Lower leg skin (tissue), 3 donors: ENCODE data around the gene PLK4.

ENCODE experiments used
- CTCF ChIP-seq, 3 donors: fragments of 450-650 bp; IDR thresholded peaks; one replicate each; pipeline ENCODE4 v1.5.1; 2016; ENCODE audit warnings: antibody characterized with exemption in 3 of 3, mild to moderate bottlenecking in 3 of 3, moderate library complexity in 2 of 3
- POLR2A ChIP-seq, 2 donors: fragments of 450-650 bp; IDR thresholded peaks; one replicate each; pipeline ENCODE4 v1.6.1; 2016 to 2017; ENCODE audit warnings: antibody characterized with exemption in 2 of 2, mild to moderate bottlenecking in 1 of 2, moderate library complexity in 1 of 2

GRCh38 chr4:127852661-127853060, 28.0 kb upstream of the PLK4 start:
- no peak for TF ChIP-seq POLR2A (IDR thresholded peaks at IDR 0.05)
- no peak for TF ChIP-seq CTCF (IDR thresholded peaks at IDR 0.05)
